Ovary (tissue), 3 donors: ENCODE measurements around the gene RGN.

Source experiments
- CTCF ChIP-seq, 3 donors: fragments of 450-650 bp in 2 of 3; fragments of 200-600 bp in 1 of 3; IDR thresholded peaks; one replicate each; pipeline versions ENCODE4 v1.5.1 to v1.8.0; 2016 to 2022; ENCODE audit warnings: antibody characterized with exemption in 3 of 3, mild to moderate bottlenecking in 1 of 3
- EP300 ChIP-seq: sonication (generic); formaldehyde crosslinking; IDR thresholded peaks from one replicate; pipeline ENCODE4 v1.6.1; 2017; ENCODE audit warnings: antibody characterized with exemption
- POLR2A ChIP-seq: fragments of 450-650 bp; IDR thresholded peaks from one replicate; pipeline ENCODE4 v1.6.1; 2017; ENCODE audit warnings: antibody characterized with exemption, mild to moderate bottlenecking, moderate library complexity
- donor health status: DM: no; HTN: no; CAD: no.

GRCh38 chrX:47061238-47061919 is 16.9 kb upstream of the RGN start:
- TF ChIP-seq CTCF (IDR thresholded peaks at IDR 0.05) (no peak), POLR2A (no peak), EP300 (no peak)
